GDM1 (cell line): Measurements from ENCODE around the gene CCNE1.
A peak's percentile ranks its signal among the peaks of the same experiment; 100 is the strongest.

ENCODE experiments used
- DNase-seq: peaks from one replicate; lab custom pipeline; 2025; lab: John Stamatoyannopoulos, UW

CCNE1 gene

GRCh38 chr19:29811125-29812079 lies at the start of gene CCNE1:
TSS of gene CCNE1 (plus strand) at chr19:29811991. CDS start at chr19:29812556, 565 bp downstream.
- DNase-seq, result peak; percentile 84

- no peak for DNase-seq
Observed at GRCh38 chr19:29763196-29763595, 48.6 kb upstream of the CCNE1 start.

- no peak for DNase-seq
Observed at GRCh38 chr19:29764361-29764760, 47.4 kb upstream of the CCNE1 start.

GRCh38 chr19:29766100-29766499 lies 45.7 kb upstream of the CCNE1 start:
- DNase-seq, result no peak

GRCh38 chr19:29767039-29767735 lies 44.6 kb upstream of the CCNE1 start:
- no peak for DNase-seq

GRCh38 chr19:29768166-29768565 lies 43.6 kb upstream of the CCNE1 start:
- no peak for DNase-seq

GRCh38 chr19:29769997-29770396 lies 41.8 kb upstream of the CCNE1 start:
- no peak for DNase-seq

GRCh38 chr19:29770648-29771047 lies 41.1 kb upstream of the CCNE1 start:
- DNase-seq, result no peak

GRCh38 chr19:29771708-29772414 lies 39.9 kb upstream of the CCNE1 start:
- no peak for DNase-seq

- DNase-seq, result no peak
Observed at GRCh38 chr19:29772696-29773095, 39.1 kb upstream of the CCNE1 start.

GRCh38 chr19:29773141-29773540 lies 38.6 kb upstream of the CCNE1 start:
- no peak for DNase-seq

GRCh38 chr19:29774126-29774525 lies 37.7 kb upstream of the CCNE1 start:
- DNase-seq, result no peak

- no peak for DNase-seq
Observed at GRCh38 chr19:29777781-29778309, 33.9 kb upstream of the CCNE1 start.

- DNase-seq, result no peak
Observed at GRCh38 chr19:29779921-29780320, 31.9 kb upstream of the CCNE1 start.

GRCh38 chr19:29781386-29782259 lies 30.2 kb upstream of the CCNE1 start:
- DNase-seq, result no peak

GRCh38 chr19:29782260-29782580 lies 29.6 kb upstream of the CCNE1 start:
- no peak for DNase-seq

GRCh38 chr19:29783627-29784190 lies 28.1 kb upstream of the CCNE1 start:
- DNase-seq, result no peak

- DNase-seq, result no peak
Observed at GRCh38 chr19:29784598-29785223, 27.1 kb upstream of the CCNE1 start.

- no peak for DNase-seq
Observed at GRCh38 chr19:29785360-29785759, 26.4 kb upstream of the CCNE1 start.

- no peak for DNase-seq
Observed at GRCh38 chr19:29785955-29786589, 25.7 kb upstream of the CCNE1 start.
